GM21619 (cell line): Measurements from ENCODE around the gene UBA6.
"Not testable (repeated sequence)": the region's sequence is repeated elsewhere in the genome, so short reads cannot be mapped to it uniquely, and the experiment has no call there.

Experiments
- ATAC-seq: cut with Tn5 transposase; IDR thresholded peaks from one replicate; pipeline ENCODE4 v1.9.1; 2021; ENCODE audit not compliant: unreplicated experiment

The UBA6 gene

GRCh38 chr4:67714248-67714583 is 13.3 kb upstream of the UBA6 start:
- peak; percentile 70 for ATAC-seq

- no peak for ATAC-seq
Measured at GRCh38 chr4:67713529-67714247, 12.7 kb upstream of the UBA6 start.

GRCh38 chr4:67712650-67713528 is 11.9 kb upstream of the UBA6 start:
- no peak for ATAC-seq

- ATAC-seq, result no peak
Measured at GRCh38 chr4:67712000-67712625, 11.2 kb upstream of the UBA6 start.

- ATAC-seq, result not testable (repeated sequence)
Measured at GRCh38 chr4:67706682-67707081, 5.7 kb upstream of the UBA6 start.

GRCh38 chr4:67704843-67705242 is 3.9 kb upstream of the UBA6 start:
- ATAC-seq, result no peak

- no peak for ATAC-seq
Measured at GRCh38 chr4:67702166-67702565, 1.2 kb upstream of the UBA6 start.

- no peak for ATAC-seq
Measured at GRCh38 chr4:67701517-67701850, 529 bp upstream of the UBA6 start.

- peak; percentile 24 for ATAC-seq
Measured at GRCh38 chr4:67700116-67700737, 728 bp downstream of the UBA6 start.

- no peak for ATAC-seq
Measured at GRCh38 chr4:67699603-67700002, 1.4 kb downstream of the UBA6 start.

- ATAC-seq, result no peak
Measured at GRCh38 chr4:67697860-67698687, 2.9 kb downstream of the UBA6 start.

GRCh38 chr4:67696061-67696460 is 4.9 kb downstream of the UBA6 start:
- ATAC-seq, result no peak

- no peak for ATAC-seq
Measured at GRCh38 chr4:67694662-67695061, 6.3 kb downstream of the UBA6 start.

GRCh38 chr4:67691328-67691727 is 9.6 kb downstream of the UBA6 start:
- no peak for ATAC-seq

GRCh38 chr4:67687636-67688035 is 13.3 kb downstream of the UBA6 start:
- ATAC-seq, result no peak

- ATAC-seq, result no peak
Measured at GRCh38 chr4:67685532-67685859, 15.5 kb downstream of the UBA6 start.

- ATAC-seq, result peak; percentile 82
Measured at GRCh38 chr4:67684839-67685531, 16.0 kb downstream of the UBA6 start.

GRCh38 chr4:67682266-67682665 is 18.7 kb downstream of the UBA6 start:
- no peak for ATAC-seq

- ATAC-seq, result no peak
Measured at GRCh38 chr4:67680581-67681222, 20.3 kb downstream of the UBA6 start.

- no peak for ATAC-seq
Measured at GRCh38 chr4:67678612-67679011, 22.3 kb downstream of the UBA6 start.
